Nephron progenitor cell (in vitro differentiated cells): Measurements from ENCODE around the gene DCDC2C.
A peak's percentile ranks its signal among the peaks of the same experiment; 100 is the strongest.

Experiments used
- DNase-seq: peaks from one replicate; pipeline ENCODE4 v3.0.0; 2021
- H3K27ac Mint-ChIP-seq: 2 replicates; pipeline ENCODE4 v1.8.0; 2021; ENCODE audit warnings: mild to moderate bottlenecking, moderate library complexity, mixed read lengths
- H3K27me3 Mint-ChIP-seq: 2 replicates; pipeline ENCODE4 v1.8.0; 2021; ENCODE audit warnings: mild to moderate bottlenecking, low read depth, mixed read lengths; ENCODE audit not compliant: poor library complexity
- H3K36me3 Mint-ChIP-seq: 2 replicates; pipeline ENCODE4 v1.8.0; 2021; ENCODE audit warnings: low read depth, mixed read lengths
- H3K4me1 Mint-ChIP-seq: 2 replicates; pipeline ENCODE4 v1.8.0; 2021; ENCODE audit warnings: mixed read lengths
- H3K4me3 Mint-ChIP-seq: 2 replicates; pipeline ENCODE4 v1.8.0; 2021; ENCODE audit warnings: mild to moderate bottlenecking, moderate library complexity, mixed read lengths
- H3K9me3 Mint-ChIP-seq: 2 replicates; pipeline ENCODE4 v1.8.0; 2021; ENCODE audit warnings: mild to moderate bottlenecking, moderate library complexity, mixed read lengths
- CTCF ChIP-seq: fragments of 200-600 bp; sonication (generic); IDR thresholded peaks from 2 replicates; pipeline ENCODE4 v1.5.0; 2021; ENCODE audit warnings: antibody characterized with exemption

Gene DCDC2C

GRCh38 chr2:3864943-3865865 is 161.8 kb downstream of the DCDC2C start:
- Mint-ChIP-seq H3K27me3 (no peaks in the 10 kb centered on the region), H3K9me3 (no peaks in the 10 kb centered on the region), H3K4me3 (no peak overlapping the region), H3K27ac (no peak overlapping the region), H3K36me3 (no peaks in the 10 kb centered on the region), H3K4me1 (peaks cover 12% of the 10 kb centered on the region)
- no peak for DNase-seq
- TF ChIP-seq CTCF = no peak

GRCh38 chr2:3867469-3867868 is 164.1 kb downstream of the DCDC2C start:
- Mint-ChIP-seq H3K27me3 (no peaks in the 10 kb centered on the region), H3K9me3 (peaks cover 3% of the 10 kb centered on the region), H3K4me1 (peaks cover 12% of the 10 kb centered on the region), H3K36me3 (no peaks in the 10 kb centered on the region), H3K4me3 (no peak overlapping the region), H3K27ac (peak overlapping the region; percentile 91)
- DNase-seq = no peak
- TF ChIP-seq CTCF = no peak

- H3K27me3 Mint-ChIP-seq = no peaks in the 10 kb centered on the region
- no peak for TF ChIP-seq CTCF
- peak overlapping the region; percentile 5 for H3K27ac Mint-ChIP-seq
- peaks cover 12% of the 10 kb centered on the region for H3K4me1 Mint-ChIP-seq
- H3K36me3 Mint-ChIP-seq = no peaks in the 10 kb centered on the region
- peaks cover 3% of the 10 kb centered on the region for H3K9me3 Mint-ChIP-seq
- DNase-seq = no peak
- no peak overlapping the region for H3K4me3 Mint-ChIP-seq
Observed at GRCh38 chr2:3868012-3868805, 164.8 kb downstream of the DCDC2C start.

GRCh38 chr2:3870222-3870621 is 166.8 kb downstream of the DCDC2C start:
- Mint-ChIP-seq H3K9me3 (peaks cover 3% of the 10 kb centered on the region), H3K4me1 (peaks cover 12% of the 10 kb centered on the region), H3K27ac (no peak overlapping the region), H3K27me3 (no peaks in the 10 kb centered on the region), H3K36me3 (no peaks in the 10 kb centered on the region), H3K4me3 (no peak overlapping the region)
- TF ChIP-seq CTCF = no peak
- DNase-seq = no peak

GRCh38 chr2:3871002-3871401 is 167.6 kb downstream of the DCDC2C start:
- H3K36me3 Mint-ChIP-seq = no peaks in the 10 kb centered on the region
- no peaks in the 10 kb centered on the region for H3K27me3 Mint-ChIP-seq
- DNase-seq = no peak
- H3K9me3 Mint-ChIP-seq = peaks cover 3% of the 10 kb centered on the region
- H3K4me1 Mint-ChIP-seq = peaks cover 12% of the 10 kb centered on the region
- H3K4me3 Mint-ChIP-seq = no peak overlapping the region
- no peak overlapping the region for H3K27ac Mint-ChIP-seq
- no peak for TF ChIP-seq CTCF
